ENCODE measurements around the gene CCDC116.
"Not testable (repeated sequence)": the region's sequence is repeated elsewhere in the genome, so short reads cannot be mapped to it uniquely, and the experiment has no call there.

CCDC116 gene

DNA sequence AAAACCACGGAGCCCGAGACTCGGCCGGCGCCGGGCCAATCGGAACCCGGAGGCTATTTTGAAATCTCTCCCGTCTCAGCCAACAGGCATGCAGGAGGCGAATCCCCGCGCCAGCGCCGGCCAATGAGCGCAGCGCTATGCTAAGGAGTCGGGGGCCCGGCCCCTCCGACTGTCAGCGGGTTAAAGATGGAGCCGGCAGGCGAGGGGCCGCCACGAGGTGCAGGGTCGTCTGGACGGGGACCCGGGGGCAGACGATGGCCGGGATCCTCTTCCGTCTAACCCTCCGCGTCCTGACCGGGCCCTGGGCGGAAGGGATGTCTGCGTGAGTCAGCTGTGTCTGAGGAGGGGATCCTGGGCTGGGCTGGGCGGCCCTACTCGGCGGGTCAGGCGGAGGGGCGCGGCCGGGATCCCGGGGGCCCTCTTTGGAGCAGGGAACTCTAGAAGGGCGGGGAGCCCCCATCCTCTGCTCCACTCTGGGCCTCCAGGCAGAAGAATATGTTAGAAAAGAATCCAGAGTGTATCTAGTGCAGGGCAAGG, 19.5 kb downstream of the CCDC116 start:
- peak; percentile 96 for DNase-seq (ENCODE audit: low spot score)

DNA sequence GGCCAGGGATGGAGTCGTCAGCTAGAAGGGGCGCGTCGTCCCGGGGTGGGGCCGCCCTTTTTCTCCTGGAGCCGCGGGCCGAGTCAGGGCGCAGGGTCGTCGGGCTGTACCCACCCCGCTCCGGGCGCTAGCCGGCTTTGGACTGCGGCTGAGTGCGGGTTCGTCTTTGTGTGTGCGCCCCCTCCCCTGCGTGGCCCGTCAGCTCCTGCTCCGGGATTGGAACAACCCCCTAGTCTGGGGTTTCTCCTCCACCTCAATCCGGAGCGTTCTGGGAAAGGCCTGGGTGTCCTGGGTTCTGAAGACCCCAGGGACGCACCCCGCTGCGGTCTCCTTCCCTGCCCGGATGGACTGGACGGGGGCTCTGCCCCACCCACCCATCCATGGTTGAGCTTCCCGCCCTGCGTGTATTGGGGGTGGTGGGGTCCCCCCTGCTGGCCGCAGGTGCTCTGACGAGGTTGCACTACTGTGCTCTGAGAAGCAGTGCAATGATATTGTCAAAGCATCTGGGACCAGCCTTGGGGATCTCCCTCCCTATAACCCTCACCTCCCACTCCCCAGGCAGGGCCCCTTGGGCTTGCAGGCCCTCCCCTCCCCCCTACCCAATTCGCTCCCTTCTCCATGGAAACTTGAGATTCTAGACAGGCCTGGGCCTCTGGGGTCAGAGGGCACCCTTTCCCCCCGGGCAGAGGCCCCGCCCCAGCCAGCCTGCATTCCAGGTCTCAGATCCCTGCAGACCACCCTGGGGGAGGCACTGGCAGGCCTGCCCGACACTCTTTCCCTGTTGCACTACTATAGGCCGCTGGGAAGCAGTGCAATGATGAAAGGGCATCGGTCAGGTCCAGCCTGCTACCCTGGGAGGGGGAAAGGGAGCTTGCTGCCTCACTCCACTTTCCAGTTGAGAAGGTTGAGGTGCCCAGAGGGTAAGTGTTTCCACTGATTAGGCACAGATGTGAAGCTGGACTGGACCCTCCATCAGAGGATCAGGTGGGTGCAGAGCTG, 20.3 kb downstream of the CCDC116 start:
- DNase-seq (ENCODE audit: low spot score) = no peak

DNA sequence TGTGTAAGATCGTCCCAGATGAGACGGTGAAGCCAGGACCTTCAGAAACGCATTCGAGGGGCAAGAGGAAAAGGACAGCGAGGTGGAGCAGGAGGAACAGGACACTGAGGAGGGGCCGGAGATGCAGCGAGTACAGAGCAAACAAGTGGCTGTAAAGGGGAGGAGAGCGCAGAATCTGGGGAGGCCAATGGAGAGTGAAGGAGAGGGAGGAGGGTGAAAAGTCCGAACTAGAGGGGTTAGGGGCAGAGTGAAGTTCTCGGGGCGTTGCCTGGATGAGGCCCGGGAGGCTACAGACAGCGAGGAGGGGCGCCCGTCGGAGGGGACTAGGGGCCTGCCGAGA, 24.4 kb downstream of the CCDC116 start:
- DNase-seq (ENCODE audit: low spot score) = no peak

DNA sequence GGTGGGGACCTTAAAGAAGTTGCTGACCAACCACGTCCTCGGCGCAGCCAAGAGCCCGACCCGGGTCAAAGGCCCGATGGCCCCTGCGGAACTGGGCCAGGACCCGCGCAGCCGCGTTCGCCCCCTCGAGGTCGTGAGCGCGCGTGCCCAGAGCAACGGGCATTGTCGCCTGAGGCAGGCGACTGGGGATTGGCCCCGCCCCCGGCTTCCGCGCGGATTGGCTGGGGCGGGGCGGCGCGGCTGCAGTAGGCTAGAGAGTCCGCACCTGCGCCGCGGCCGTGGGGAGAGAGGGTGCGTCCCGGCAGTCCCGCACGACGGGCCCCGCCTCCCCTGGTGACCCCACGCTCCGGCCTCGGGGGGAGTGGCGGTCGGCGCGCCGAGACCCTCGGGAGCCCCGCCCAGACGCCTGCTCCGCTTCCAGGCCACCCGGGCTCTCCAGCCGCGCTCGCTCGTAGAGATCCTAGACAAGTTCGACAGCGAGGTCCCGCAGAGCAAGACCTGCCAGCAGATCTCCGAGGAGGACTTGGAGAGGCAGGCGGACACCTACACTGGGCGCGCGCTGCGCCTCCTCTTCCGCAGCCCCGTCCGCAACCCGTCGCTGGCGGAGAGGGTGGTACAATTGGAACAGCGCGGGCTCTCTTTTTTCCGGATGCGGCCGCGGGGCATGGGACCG, 24.9 kb downstream of the CCDC116 start:
- peak; percentile 89 for DNase-seq (ENCODE audit: low spot score)

DNA sequence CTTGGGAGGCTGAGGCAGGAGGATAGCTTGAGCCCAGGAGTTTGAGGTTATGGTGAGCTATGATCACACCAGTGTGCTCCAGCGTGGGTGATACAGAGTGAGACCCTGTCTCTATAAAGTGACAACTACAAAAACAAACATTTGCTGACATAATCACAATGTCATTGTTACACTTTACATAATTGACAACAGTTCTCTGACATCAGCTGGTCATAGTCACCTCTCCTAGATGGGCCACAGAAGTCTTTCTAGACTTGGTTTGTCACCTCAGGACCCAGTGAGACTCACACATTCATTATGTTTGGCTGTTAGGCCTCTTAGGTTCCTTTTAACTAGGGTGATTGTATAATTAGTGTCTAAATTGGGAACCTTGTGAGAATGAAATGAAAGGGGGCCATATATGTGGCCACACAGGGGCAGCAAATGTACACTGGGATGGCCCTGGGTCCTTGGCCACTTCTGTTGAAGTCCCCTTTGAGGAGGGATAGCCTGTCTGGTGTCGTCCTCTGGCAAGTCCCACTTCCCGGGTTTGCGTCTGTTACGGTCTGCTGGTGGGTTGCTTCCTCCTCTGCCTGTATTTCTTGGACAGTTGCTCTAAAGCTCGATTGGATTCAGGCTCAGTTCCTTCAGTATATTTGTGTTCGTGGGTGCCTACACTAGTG, 27.4 kb downstream of the CCDC116 start:
- DNase-seq (ENCODE audit: low spot score) = no peak

DNA sequence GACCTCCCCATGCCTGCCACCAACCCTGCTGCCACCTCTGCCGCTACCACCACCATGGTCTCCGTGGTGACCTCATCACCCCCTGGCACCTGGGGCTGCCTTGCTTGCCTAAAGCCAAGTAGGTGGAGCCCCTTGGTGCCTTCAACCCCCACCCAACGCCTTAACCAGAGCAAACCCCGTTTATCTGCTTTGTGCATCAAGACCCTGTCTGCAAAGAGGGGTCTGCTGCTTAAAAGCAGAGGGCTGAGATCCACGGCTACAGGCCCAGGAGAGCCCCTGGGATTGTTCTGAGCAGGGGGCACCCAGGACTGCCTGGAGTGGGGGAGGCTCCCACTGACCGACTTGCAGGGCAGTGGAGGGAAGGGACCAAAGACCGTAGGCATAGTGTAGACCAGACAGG, 28.3 kb downstream of the CCDC116 start:
- DNase-seq (ENCODE audit: low spot score) = no peak

DNA sequence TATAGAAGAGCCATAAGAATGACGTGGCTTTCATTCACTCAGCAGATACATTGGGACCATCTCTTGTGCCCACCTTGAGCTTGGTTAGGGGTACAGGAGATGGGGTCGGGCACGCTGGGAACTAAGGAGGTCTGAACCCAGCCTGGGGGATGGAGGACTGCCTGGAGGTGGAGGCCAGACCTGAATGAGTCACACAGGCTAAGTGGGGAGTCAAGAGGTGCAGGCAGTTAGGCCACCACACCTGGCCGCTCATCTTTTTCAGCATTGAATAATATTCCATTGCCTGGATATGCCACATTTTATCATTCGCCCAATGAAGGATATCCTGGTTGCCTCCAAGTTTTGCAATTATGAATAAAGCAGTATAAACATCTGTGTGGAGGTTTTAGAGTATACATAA, 29.4 kb downstream of the CCDC116 start:
- DNase-seq (ENCODE audit: low spot score) = no peak

DNA sequence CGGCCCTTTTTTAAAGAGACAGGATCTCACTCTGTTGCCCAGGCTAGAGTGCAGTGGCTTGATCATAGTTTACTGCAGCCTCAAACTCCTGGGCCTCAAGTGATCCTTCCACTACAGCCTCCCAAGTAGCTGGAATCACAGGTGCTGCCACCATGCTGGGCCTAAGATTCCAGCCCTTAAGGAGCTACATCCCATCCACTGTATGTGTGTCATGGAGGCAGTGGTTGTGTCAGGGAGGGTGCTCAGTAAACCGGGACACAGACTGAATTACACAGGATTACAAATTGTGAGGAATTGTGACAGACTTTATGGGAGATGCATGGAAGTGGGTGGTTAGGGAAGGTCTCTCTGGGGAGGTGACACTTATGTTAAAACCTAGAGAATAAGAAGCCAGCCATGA, 31.2 kb downstream of the CCDC116 start:
- no peak for DNase-seq (ENCODE audit: low spot score)

DNA sequence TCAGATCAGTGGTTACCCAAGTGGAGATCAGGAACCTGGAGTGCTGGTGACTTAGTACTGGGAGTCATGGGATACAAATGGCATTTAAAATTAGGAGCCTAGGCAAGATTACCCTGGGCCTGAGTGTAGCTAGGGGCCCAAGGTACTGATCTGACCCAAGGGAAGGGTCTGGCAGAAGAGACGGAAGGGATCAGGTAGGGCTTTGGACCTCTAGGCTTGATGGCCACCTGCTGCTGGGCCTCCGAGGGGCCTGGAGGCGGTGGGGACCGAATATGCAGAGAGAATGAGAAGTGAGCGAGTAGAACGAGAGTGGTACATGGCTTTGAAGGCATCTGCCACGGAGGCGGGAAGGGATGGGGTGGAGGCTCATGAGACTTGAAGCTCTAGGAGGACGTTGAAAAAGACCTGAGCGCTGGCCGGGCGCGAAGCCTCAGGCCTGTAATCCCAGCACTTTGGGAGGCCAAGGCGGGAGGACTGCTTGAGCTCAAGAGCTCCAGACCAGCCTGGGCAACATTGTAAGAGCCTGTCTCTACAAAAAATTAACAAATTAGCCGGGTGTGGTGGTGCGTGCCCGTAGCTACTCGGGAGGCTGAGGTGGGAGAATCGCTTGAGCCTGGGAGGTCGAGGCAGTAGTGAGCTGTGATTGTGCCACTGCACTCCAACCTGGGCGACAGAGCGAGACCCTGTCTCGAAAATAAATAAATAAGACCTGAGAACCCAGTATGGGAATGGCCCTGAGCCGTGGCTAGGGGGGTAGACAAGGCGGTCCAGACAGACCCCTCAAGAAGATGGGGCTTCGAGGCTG, 32.7 kb downstream of the CCDC116 start:
- no peak for DNase-seq (ENCODE audit: low spot score)

DNA sequence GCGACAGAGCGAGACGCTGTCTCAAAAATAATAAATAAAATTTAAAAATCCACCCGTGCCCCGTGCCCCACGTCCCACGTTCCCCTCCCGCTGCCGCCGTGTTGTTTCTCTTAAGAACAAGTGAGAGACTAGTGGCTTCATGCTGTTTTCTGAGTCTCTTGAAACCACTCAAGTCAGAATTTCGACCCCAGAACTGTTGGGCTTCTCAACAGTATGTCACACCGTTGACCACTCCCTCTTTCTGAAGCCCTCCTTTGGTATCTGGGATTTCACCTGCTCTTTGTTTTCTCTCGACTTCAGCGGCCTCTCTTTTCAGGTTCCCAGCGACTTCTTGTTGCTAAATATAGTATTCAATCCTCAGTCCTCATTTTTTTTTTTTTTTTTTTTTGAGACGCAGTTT, 34.2 kb downstream of the CCDC116 start:
- no peak for DNase-seq (ENCODE audit: low spot score)

DNA sequence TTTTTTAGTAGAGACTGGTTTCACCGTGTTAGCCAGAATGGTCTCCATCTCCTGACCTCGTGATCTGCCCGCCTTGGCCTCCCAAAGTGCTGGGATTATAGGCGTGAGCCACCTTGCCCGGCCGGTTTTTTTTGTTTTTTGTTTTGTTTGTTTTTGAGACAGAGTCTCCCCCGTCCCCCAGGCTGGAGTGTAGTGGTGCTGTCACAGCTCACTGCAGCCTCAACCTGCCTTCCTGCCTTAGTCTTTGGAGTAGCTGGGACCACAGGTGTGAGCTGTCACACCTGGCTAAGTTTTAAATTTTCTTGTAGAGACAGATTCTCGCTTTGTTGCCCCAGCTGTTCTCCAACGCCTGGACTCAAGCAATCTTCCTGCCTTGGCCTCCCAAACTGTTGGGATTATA, 36.5 kb downstream of the CCDC116 start:
- DNase-seq (ENCODE audit: low spot score) = no peak

DNA sequence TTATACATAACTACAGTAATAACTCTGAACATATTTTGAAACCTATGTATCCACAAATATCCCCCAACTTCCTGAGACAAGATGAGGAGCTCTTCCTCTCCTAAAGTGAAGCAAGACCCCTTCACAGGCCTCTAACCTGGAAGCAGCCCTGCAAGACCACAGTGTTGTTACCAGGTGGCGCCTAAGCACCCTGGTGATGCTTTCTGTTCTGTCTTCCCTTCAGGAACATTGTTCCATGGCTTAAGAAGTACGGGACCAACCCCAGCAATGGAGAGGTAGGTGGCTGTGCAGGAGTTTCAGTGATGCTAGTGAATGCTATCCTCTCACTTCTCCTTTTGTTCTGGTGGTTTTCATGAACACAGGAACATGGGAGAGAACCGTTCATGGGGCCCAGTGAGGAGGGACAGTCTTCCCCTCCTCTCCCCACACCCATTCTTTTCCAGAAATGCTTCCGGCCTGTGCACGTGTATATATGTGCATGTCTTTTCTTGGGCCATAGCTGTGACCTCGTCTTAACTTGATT, 39.6 kb downstream of the CCDC116 start:
- DNase-seq (ENCODE audit: low spot score) = no peak

DNA sequence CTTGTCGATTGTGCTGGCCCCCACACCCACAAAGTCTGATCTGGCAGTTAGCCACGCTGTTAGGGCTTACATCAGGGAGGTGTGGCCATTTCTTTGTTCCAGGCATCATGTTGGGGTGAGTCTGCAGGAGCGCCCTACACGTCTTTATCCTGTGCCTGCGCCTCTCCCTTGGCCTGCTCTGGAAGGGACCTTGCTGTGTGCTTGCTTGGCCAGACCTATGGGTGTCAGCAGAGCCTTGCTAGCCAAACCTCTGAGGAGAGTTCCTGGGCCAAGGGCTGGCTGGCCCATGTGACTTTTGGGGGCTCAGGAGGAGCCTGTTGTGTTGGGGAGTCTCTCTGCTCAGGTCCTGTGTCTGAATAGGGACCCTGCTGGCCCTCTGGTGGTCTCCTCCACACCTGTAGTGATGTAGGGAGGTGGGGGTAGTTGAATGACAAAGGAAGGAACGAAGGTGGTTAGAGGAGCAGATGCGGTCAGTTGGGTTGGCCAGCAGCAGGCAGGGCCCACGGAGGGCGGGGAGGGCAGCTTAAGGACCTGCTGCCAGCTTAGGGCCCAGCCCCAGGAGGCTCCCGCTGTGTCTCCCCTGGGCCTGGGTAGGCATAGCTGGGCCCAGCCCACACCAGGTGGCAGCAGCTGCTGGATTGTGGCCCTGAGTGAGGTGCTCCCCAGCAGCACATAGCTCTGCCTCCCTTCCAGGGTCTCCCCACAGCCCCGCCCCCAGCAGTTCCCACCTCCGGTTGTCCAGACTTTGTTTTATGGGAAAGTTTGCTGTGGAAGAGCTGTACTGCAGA, 41.2 kb downstream of the CCDC116 start:
- no peak for DNase-seq (ENCODE audit: low spot score)

DNA sequence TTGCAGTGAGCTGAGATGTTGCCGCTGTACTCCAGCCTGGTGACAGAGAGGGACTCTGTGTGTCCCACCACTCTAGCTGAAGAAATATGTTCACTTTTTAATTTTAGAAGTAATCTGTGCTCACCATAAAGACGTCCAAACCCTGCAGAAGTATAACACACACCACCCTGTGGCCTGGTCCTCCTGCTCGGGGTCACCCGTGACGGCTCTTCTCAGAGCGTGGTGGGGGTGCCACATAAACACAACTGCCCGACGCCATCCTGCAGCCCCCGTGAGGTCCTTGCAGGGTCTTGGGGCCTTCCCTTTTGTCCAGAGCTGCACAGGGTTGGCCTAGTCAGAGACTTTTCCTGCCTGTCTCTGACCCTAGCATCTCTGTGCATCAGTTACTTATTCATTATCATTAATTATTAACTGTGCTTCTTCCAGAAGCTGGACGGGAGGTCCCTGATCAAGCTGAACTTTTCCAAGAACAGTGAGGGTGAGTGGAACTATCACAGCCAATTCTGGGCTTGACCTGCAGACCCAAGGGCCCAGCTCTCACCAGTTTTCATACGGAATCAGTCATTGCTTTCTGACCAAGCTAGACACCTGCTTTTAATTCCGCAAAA, 42.2 kb downstream of the CCDC116 start:
- no peak for DNase-seq (ENCODE audit: low spot score)

DNA sequence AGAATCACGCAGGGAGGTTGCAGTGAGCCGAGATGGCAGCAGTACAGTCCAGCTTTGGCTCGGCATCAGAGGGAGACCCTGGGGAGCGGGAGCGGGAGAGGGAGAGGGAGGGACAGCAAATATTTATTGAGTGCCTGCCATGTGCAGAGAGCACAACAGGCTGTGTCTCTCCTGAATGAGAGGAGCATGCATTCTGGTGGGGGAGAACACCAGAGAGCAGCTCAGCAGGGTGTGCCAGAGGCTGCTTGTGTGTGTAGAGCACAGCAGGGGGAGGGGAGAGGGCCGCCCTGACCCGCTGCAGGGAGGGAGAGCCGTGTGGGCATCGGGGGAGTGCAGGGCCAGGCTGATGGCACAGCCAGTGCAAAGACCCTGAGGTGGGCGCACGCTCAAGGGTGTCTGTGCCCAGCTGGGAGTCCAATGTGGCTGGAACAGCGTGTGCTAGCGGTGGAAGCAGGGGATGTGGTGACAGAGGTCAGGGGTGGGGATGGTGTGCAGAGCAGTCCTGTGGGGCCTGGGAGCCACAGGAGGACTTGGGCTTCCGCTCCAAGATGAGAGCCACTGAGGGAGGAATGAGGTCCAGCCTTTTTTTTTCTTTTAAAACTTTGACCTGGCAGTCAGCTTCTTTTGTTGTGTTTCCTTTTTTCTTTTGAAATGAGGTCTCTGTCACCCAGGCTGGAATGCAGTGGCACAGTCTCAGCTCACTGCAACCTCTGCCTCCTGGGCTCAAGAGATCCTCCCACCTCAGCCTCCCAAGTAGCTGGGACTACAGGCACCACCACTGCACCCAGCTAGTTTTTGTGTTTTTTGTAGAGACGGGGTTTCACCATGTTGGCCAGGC, 45.3 kb downstream of the CCDC116 start:
- no peak for DNase-seq (ENCODE audit: low spot score)

DNA sequence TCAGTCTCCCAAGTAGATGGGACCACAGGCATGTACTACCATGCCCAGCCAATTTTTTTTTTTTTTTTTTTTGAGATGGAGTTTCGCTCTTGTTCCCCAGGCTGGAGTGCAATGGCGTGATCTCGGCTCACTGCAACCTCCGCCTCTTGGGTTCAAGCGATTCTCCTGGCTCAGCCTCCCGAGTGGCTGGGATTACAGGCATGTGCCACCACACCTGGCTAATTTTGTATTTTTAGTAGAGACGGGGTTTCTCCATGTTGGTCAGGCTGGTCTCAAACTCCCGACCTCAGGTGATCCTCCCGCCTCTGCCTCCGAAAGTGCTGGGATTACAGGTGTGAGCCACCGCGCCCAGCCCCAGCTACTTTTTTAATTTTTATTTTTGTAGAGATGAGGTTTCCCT, 46.3 kb downstream of the CCDC116 start:
- not testable (repeated sequence) for DNase-seq (ENCODE audit: low spot score)

DNA sequence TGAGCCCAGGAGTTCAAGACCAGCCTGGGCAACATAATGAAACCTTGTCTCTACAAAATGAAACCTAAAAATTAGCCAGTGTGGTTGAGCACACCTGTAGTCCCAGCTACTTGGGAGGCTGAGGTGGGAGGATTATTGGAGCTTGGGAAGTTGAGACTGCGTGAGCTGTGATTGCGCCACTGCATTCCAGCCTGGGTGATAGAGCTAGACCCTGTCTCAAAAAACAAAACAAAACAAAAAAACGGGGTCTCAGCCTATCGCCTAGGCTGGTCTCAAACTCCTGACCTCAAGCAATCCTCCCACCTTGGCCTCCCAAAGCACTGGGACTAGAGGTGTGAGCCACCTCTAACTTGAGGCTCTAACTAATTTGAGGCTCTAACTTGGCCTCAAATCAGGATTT, 46.8 kb downstream of the CCDC116 start:
- DNase-seq (ENCODE audit: low spot score) = no peak

DNA sequence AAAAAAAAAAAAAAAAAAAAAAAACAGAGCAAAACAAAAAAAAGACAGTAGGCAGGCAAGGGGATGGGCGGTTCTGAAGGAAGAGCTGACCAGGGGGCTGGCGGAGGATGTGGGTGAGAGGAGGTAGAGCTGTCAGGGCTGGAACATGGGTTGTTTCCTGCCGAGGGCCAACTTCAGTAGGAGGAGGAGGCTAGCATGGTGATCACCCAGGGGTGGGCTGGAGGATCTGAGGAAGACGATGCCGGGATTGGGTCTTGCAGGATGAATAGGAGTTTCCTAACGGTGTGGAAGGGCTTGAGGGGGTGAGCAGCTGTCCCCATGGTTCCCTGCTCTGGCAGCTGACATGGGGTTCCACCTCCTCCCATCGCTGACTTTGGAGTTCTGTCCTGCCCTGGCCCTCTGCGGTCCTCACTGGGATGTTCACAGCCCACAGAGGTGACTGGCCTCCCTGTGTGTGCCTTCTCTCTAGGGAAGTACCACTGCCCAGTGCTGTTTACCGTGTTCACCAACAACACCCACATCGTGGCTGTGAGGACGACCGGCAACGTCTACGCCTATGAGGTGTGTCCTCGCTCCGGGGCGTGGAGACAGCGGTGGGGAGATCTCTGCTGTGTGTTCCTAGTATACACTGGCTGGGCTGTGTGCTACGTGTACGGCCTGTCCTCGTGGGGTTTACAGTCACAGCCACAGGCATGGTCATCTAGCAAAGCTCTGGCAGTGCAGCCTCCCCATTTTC, 48.4 kb downstream of the CCDC116 start:
- DNase-seq (ENCODE audit: low spot score) = no peak
